Posterior cingulate gyrus (tissue), 11 donors: ENCODE data around the gene AGO3.
"Not testable (repeated sequence)": the region's sequence is repeated elsewhere in the genome, so short reads cannot be mapped to it uniquely, and the experiment has no call there.

Experiments
- DNase-seq, 10 donors: peaks; one replicate each; pipeline versions ENCODE4 v3.0.0 to v3.0.0-alpha.2; 2020 to 2021; ENCODE audit warnings: mixed read lengths in 3 of 10
- intact Hi-C: fragments of 100-400 bp; cut with DNase I; formaldehyde crosslinking; loops from one replicate; pipeline ENCODE4 v1.15.1; 2023

AGO3 gene

GRCh38 chr1:35980090-35980489, 49.2 kb downstream of the AGO3 start:
- DNase-seq = no peak
- intact Hi-C loops = no loop called here

GRCh38 chr1:35988237-35988636, 57.3 kb downstream of the AGO3 start:
- no peak for DNase-seq
- intact Hi-C loops = no loop called here

- intact Hi-C loops = no loop called here
- no peak for DNase-seq
These were observed 76.1 kb downstream of the AGO3 start for GRCh38 chr1:36006941-36007500.

- no peak for DNase-seq
- intact Hi-C loops = no loop called here
These were observed 76.8 kb downstream of the AGO3 start for GRCh38 chr1:36007741-36008140.

- no peak for DNase-seq
- intact Hi-C loops = no loop called here
These were observed 77.8 kb downstream of the AGO3 start for GRCh38 chr1:36008546-36009197.

- intact Hi-C loops = no loop called here
- DNase-seq = no peak
These were observed 83.9 kb downstream of the AGO3 start for GRCh38 chr1:36014722-36015220.

GRCh38 chr1:36016686-36017085, 85.8 kb downstream of the AGO3 start:
- intact Hi-C loops = no loop called here
- no peak for DNase-seq

GRCh38 chr1:36023098-36023769, 92.3 kb downstream of the AGO3 start:
- intact Hi-C loops = no loop called here
- no peak for DNase-seq

GRCh38 chr1:36024024-36024423, 93.1 kb downstream of the AGO3 start:
- intact Hi-C loops, DNase-seq: not testable (repeated sequence)

- intact Hi-C loops = no loop called here
These were observed 93.9 kb downstream of the AGO3 start for GRCh38 chr1:36024847-36025246.

GRCh38 chr1:36027766-36028165, 96.9 kb downstream of the AGO3 start:
- no peak for DNase-seq
- intact Hi-C loops = no loop called here

More at GRCh38 chr1:36024847-36025246, 93.9 kb downstream of the AGO3 start:
- no peak for DNase-seq

GRCh38 chr1:36031441-36031840, 100.5 kb downstream of the AGO3 start:
- DNase-seq = no peak
- intact Hi-C loops = loop anchor here (10.0 kb wide), 1 partner anchor 87 kb away; no protein-coding TSS in a partner anchor

- intact Hi-C loops = loop anchor here (10.0 kb wide), 1 partner anchor 90 kb away; no protein-coding TSS in a partner anchor
- DNase-seq = no peak
These were observed 103.8 kb downstream of the AGO3 start for GRCh38 chr1:36034692-36035091.

- DNase-seq = peak in 1 of 10 donors; percentile 28
- intact Hi-C loops = loop anchor here (10.0 kb wide), 1 partner anchor 90 kb away; no protein-coding TSS in a partner anchor
These were observed 104.2 kb downstream of the AGO3 start for GRCh38 chr1:36035154-36035553.

- intact Hi-C loops = no loop called here
These were observed 109.3 kb downstream of the AGO3 start for GRCh38 chr1:36040238-36040637.

GRCh38 chr1:36051821-36052220, 120.9 kb downstream of the AGO3 start:
- intact Hi-C loops = no loop called here
- DNase-seq = no peak

More at GRCh38 chr1:36040238-36040637, 109.3 kb downstream of the AGO3 start:
- DNase-seq = no peak

- no peak for DNase-seq
- intact Hi-C loops = no loop called here
These were observed 123.1 kb downstream of the AGO3 start for GRCh38 chr1:36053978-36054377.

GRCh38 chr1:36055706-36056105, 124.8 kb downstream of the AGO3 start:
- intact Hi-C loops = no loop called here
- DNase-seq = no peak

GRCh38 chr1:36062315-36062714, 131.4 kb downstream of the AGO3 start:
- intact Hi-C loops = no loop called here
- DNase-seq = no peak

GRCh38 chr1:36067871-36068270, 137.0 kb downstream of the AGO3 start:
- intact Hi-C loops = no loop called here
- no peak for DNase-seq

GRCh38 chr1:36068866-36069265, 138.0 kb downstream of the AGO3 start:
- intact Hi-C loops = no loop called here
- DNase-seq = no peak

- intact Hi-C loops = no loop called here
- no peak for DNase-seq
These were observed 139.4 kb downstream of the AGO3 start for GRCh38 chr1:36070349-36070748.
